Progenitor cell of endocrine pancreas (in vitro differentiated cells): ENCODE measurements around the gene TRIM28. TPM values are rescaled to one million over a fixed set of nuclear protein-coding genes. Genes with fewer than 3 reads are reported as not detected.
A peak's percentile ranks its signal among the peaks of the same experiment; 100 is the strongest.

ENCODE experiments used
- DNase-seq: peaks from one replicate; pipeline ENCODE4 v3.0.0; 2021; ENCODE audit warnings: low spot score; ENCODE audit not compliant: unreplicated experiment
- H3K27ac Mint-ChIP-seq: 2 replicates; pipeline ENCODE4 v1.8.0; 2021; ENCODE audit warnings: mild to moderate bottlenecking, moderate library complexity, mixed read lengths
- H3K27me3 Mint-ChIP-seq: 2 replicates; pipeline ENCODE4 v1.8.0; 2021; ENCODE audit warnings: mixed read lengths
- H3K36me3 Mint-ChIP-seq: 2 replicates; pipeline ENCODE4 v1.8.0; 2022; ENCODE audit warnings: mixed read lengths; ENCODE audit not compliant: insufficient read depth
- H3K4me1 Mint-ChIP-seq: 2 replicates; pipeline ENCODE4 v1.8.0; 2021; ENCODE audit warnings: low read depth, mixed read lengths
- H3K4me3 Mint-ChIP-seq: 2 replicates; pipeline ENCODE4 v1.8.0; 2021; ENCODE audit warnings: low read depth, mild to moderate bottlenecking, moderate library complexity, mixed read lengths
- H3K9me3 Mint-ChIP-seq: 2 replicates; pipeline ENCODE4 v1.8.0; 2021; ENCODE audit warnings: low read depth, mixed read lengths
- CTCF ChIP-seq: fragments of 200-600 bp; sonication (generic); IDR thresholded peaks from one replicate; pipeline ENCODE4 v1.5.0; 2021; ENCODE audit warnings: antibody characterized with exemption, mild to moderate bottlenecking; ENCODE audit not compliant: unreplicated experiment
- total RNA-seq: library from RNA; stranded (reverse); gene quantifications from 2 replicates; pipeline ENCODE4 v1.2.1, GENCODE V29; 2021

The TRIM28 gene
- total RNA-seq, 1 donor from 2014 or later = 699 TPM

GRCh38 chr19:58558623-58559274, 14.9 kb downstream of the TRIM28 start:
- DNase-seq = peak; percentile 99
- H3K27ac Mint-ChIP-seq = peak overlapping the region; percentile 98
- peaks cover 5% of the 10 kb centered on the region for H3K36me3 Mint-ChIP-seq
- peaks cover 37% of the 10 kb centered on the region for H3K4me1 Mint-ChIP-seq
- peak overlapping the region; percentile 92 for H3K4me3 Mint-ChIP-seq
- H3K9me3 Mint-ChIP-seq = no peaks in the 10 kb centered on the region
- no peak for TF ChIP-seq CTCF
- H3K27me3 Mint-ChIP-seq = no peaks in the 10 kb centered on the region

GRCh38 chr19:58559275-58560006, 15.6 kb downstream of the TRIM28 start:
- TF ChIP-seq CTCF = no peak
- Mint-ChIP-seq H3K36me3 (peaks cover 5% of the 10 kb centered on the region), H3K27ac (peak overlapping the region; percentile 98), H3K4me3 (peak overlapping the region; percentile 92), H3K9me3 (no peaks in the 10 kb centered on the region), H3K4me1 (peaks cover 30% of the 10 kb centered on the region), H3K27me3 (no peaks in the 10 kb centered on the region)
- DNase-seq = peak; percentile 74

- Mint-ChIP-seq H3K36me3 (peaks cover 5% of the 10 kb centered on the region), H3K4me1 (peaks cover 26% of the 10 kb centered on the region), H3K27me3 (no peaks in the 10 kb centered on the region), H3K27ac (peak overlapping the region; percentile 98), H3K4me3 (peak overlapping the region; percentile 92), H3K9me3 (no peaks in the 10 kb centered on the region)
- TF ChIP-seq CTCF = no peak
- no peak for DNase-seq
Observed at GRCh38 chr19:58560007-58560887, 16.4 kb downstream of the TRIM28 start.

GRCh38 chr19:58560921-58561320, 17.1 kb downstream of the TRIM28 start:
- H3K4me1 Mint-ChIP-seq = peaks cover 23% of the 10 kb centered on the region
- peak overlapping the region; percentile 31 for H3K4me3 Mint-ChIP-seq
- H3K9me3 Mint-ChIP-seq = no peaks in the 10 kb centered on the region
- no peak overlapping the region for H3K27ac Mint-ChIP-seq
- DNase-seq = no peak
- TF ChIP-seq CTCF = no peak
- H3K27me3 Mint-ChIP-seq = no peaks in the 10 kb centered on the region
- peaks cover 5% of the 10 kb centered on the region for H3K36me3 Mint-ChIP-seq
